HepG2 (cell line): ENCODE results near the gene PDLIM5. TPM values are rescaled to one million over a fixed set of nuclear protein-coding genes. Genes with fewer than 3 reads are reported as not detected.
A peak's percentile ranks its signal among the peaks of the same experiment; 100 is the strongest.

Experiments
- AKAP8 ChIP-seq: sonication (generic); formaldehyde crosslinking; IDR thresholded peaks from 2 replicates; pipeline ENCODE4 v1.5.1; 2020; ENCODE audit warnings: mild to moderate bottlenecking, missing genetic modification reagents
- FOXA3 ChIP-seq: IDR thresholded peaks from 2 replicates; pipeline ENCODE4 v1.6.1; 2016; ENCODE audit warnings: missing genetic modification reagents, missing compliant biosample characterization
- GFI1 ChIP-seq: sonication (generic); formaldehyde crosslinking; IDR thresholded peaks from 2 replicates; pipeline ENCODE4 v1.5.0; 2020; ENCODE audit warnings: missing genetic modification reagents, mild to moderate bottlenecking, borderline replicate concordance
- HES4 ChIP-seq: sonication (generic); formaldehyde crosslinking; IDR thresholded peaks from 2 replicates; pipeline ENCODE4 v1.9.0; 2021; ENCODE audit warnings: mild to moderate bottlenecking, missing genetic modification reagents, borderline replicate concordance
- HNF4A ChIP-seq: sonication (generic); formaldehyde crosslinking; IDR thresholded peaks from 2 replicates; pipeline ENCODE4 v1.4.0; 2020; ENCODE audit warnings: missing genetic modification reagents
- KLF6 ChIP-seq: IDR thresholded peaks from 2 replicates; pipeline ENCODE4 v1.8.0; 2016; ENCODE audit warnings: missing biosample characterization, missing genetic modification reagents
- MIXL1 ChIP-seq: IDR thresholded peaks from 2 replicates; pipeline ENCODE4 v1.6.1; 2016
- MLLT10 ChIP-seq: sonication (generic); formaldehyde crosslinking; IDR thresholded peaks from 2 replicates; pipeline ENCODE4 v1.4.0; 2020; ENCODE audit warnings: missing genetic modification reagents
- MLXIP ChIP-seq: sonication (generic); formaldehyde crosslinking; IDR thresholded peaks from 2 replicates; pipeline ENCODE4 v1.9.0; 2021; ENCODE audit warnings: missing genetic modification reagents, borderline replicate concordance
- SNAPC4 ChIP-seq: sonication (generic); formaldehyde crosslinking; IDR thresholded peaks from 2 replicates; pipeline ENCODE4 v1.4.0; 2020; ENCODE audit warnings: mild to moderate bottlenecking, missing genetic modification reagents
- SRF ChIP-seq: IDR thresholded peaks from 2 replicates; pipeline ENCODE4 v1.6.1; 2011; ENCODE audit warnings: mild to moderate bottlenecking, low read depth, low read length, moderate library complexity
- SRY ChIP-seq: sonication (generic); formaldehyde crosslinking; IDR thresholded peaks from 2 replicates; pipeline ENCODE4 v1.8.0; 2022; ENCODE audit warnings: mild to moderate bottlenecking, missing genetic modification reagents
- STAT5B ChIP-seq: sonication (generic); formaldehyde crosslinking; IDR thresholded peaks from 2 replicates; pipeline ENCODE4 v1.4.0; 2020; ENCODE audit warnings: missing genetic modification reagents
- TCF7 ChIP-seq: sonication (generic); IDR thresholded peaks from 2 replicates; pipeline ENCODE4 v1.6.1; 2016; ENCODE audit warnings: antibody characterized with exemption, low read depth
- WIZ ChIP-seq: sonication (generic); formaldehyde crosslinking; IDR thresholded peaks from 2 replicates; pipeline ENCODE4 v1.5.1; 2020; ENCODE audit warnings: mild to moderate bottlenecking, missing genetic modification reagents
- ZMAT3 ChIP-seq: sonication (generic); formaldehyde crosslinking; conservative IDR thresholded peaks from 2 replicates; pipeline ENCODE4 v1.7.0; 2021; ENCODE audit warnings: missing genetic modification reagents
- ZNF138 ChIP-seq: sonication (generic); formaldehyde crosslinking; IDR thresholded peaks from 2 replicates; pipeline ENCODE4 v1.5.0; 2020; ENCODE audit warnings: mild to moderate bottlenecking, low read depth, missing genetic modification reagents
- ZNF24 ChIP-seq: fragments of 450-650 bp; IDR thresholded peaks from 2 replicates; pipeline ENCODE4 v1.6.1; 2017; ENCODE audit warnings: antibody characterized with exemption, mild to moderate bottlenecking
- ZNF350 ChIP-seq: sonication (generic); formaldehyde crosslinking; IDR thresholded peaks from 2 replicates; pipeline ENCODE4 v1.4.0; 2020; ENCODE audit warnings: mild to moderate bottlenecking, low read depth, missing genetic modification reagents, borderline replicate concordance
- ZNF576 ChIP-seq: sonication (generic); formaldehyde crosslinking; IDR thresholded peaks from 2 replicates; pipeline ENCODE4 v1.4.0; 2020; ENCODE audit warnings: mild to moderate bottlenecking, missing genetic modification reagents
- ZNF770 ChIP-seq: sonication (generic); formaldehyde crosslinking; IDR thresholded peaks from 2 replicates; pipeline ENCODE4 v1.5.0; 2020; ENCODE audit warnings: mild to moderate bottlenecking, missing genetic modification reagents
- polyA plus RNA-seq, 8 experiments: library from polyadenylated mRNA; depleted of rRNA in 3 of 8; stranded (reverse) in 7 of 8; unstranded in 1 of 8; fragments of >200 nt; fragmentation: Illumina TruSeq in 4 of 8; extraction: Trizol in 4 of 8; gene quantifications; 2 replicates each; pipeline versions ENCODE4 v1.2.1 to v1.2.3, GENCODE V29; 2011 to 2016; ENCODE audit warnings: low read depth in 4 of 8, missing spikeins in 1 of 8, mixed read lengths in 1 of 8; ENCODE audit not compliant: insufficient read depth in 1 of 8
- total RNA-seq, 5 experiments: library from RNA; depleted of rRNA; stranded (reverse); fragments of >200 nt; fragmentation: Illumina TruSeq; extraction: Trizol; gene quantifications; 2 replicates each; pipeline ENCODE4 v1.2.3, GENCODE V29; 2016; ENCODE audit warnings: low read depth in 1 of 5

Gene PDLIM5
- total and polyA plus RNA-seq, 2 of the 13 experiments (the other 11 are each of a cell fraction or from before 2014, with no cell fraction given), result 52.8 to 119 TPM

GRCh38 chr4:94564252-94564651 lies 112.5 kb downstream of the PDLIM5 start (continued):
- TF ChIP-seq ZNF24 (0 out of 2 replicates have a peak, but pooled peaks have one; percentile 48), SRF (no peak), MLLT10 (CRISPR knock-in tag) (no peak), ZNF138 (CRISPR knock-in tag) (no peak), KLF6 (CRISPR knock-in tag) (no peak), HES4 (no peak), SRY (CRISPR knock-in tag) (no peak), GFI1 (CRISPR knock-in tag) (peak; percentile 54), MLXIP (no peak), STAT5B (CRISPR knock-in tag) (no peak), ZMAT3 (CRISPR knock-in tag) (no peak), WIZ (CRISPR knock-in tag) (no peak), ZNF350 (CRISPR knock-in tag) (no peak), FOXA3 (CRISPR knock-in tag) (peak; percentile 74), AKAP8 (CRISPR knock-in tag) (no peak), HNF4A (CRISPR knock-in tag) (peak; percentile 99), SNAPC4 (CRISPR knock-in tag) (no peak), ZNF576 (CRISPR knock-in tag) (no peak), ZNF770 (CRISPR knock-in tag) (peak; percentile 61), TCF7 (peak; percentile 35; the same call in 1 of the 2 replicates), MIXL1 (peak; percentile 95)
